GM15510 (cell line): ENCODE measurements around the gene KIAA2012.

Experiments
- POLR2A ChIP-seq: IDR thresholded peaks from 3 replicates; pipeline ENCODE4 v1.6.1; 2011; ENCODE audit warnings: borderline replicate concordance; ENCODE audit not compliant: insufficient read length; ENCODE audit errors: extremely low read depth

The KIAA2012 gene

DNA sequence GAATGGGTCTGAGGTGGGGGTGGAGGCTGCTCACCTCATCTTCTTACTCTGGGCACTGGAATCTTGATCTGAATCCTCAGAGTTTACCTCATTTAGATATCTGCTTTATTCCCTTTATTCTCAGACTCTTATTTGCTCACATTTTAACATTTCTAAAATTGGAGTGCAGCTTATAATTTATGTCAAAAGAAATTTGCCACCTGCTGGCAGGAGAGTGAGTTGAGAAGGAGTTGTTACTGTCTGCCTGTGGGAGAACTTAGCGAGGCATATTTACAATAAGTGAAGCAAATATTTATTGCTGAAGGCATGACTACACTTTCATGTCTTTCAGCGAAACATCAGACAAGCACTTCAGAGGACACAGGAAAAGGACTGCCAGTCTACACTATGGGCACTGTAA lies 16.4 kb upstream of the KIAA2012 start:
- no peak for TF ChIP-seq POLR2A

DNA sequence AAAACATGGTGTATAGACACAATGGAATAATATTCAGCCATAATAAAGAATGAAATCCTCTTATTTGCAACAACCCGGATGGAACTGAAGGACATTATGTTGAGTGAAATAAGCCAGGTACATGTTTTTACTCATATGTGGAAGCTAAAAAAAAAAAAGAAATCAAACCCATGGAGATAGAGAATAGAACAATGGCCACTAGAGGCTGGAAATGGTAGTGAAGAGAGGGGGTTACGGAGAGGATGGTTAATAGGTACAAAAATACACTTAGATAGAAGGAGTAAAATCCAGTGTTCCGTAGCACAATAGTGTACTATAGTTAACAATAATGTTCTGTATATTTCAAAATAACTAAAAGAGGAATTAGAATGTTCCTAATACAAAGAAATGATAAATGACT lies 12.8 kb upstream of the KIAA2012 start:
- no peak for TF ChIP-seq POLR2A

DNA sequence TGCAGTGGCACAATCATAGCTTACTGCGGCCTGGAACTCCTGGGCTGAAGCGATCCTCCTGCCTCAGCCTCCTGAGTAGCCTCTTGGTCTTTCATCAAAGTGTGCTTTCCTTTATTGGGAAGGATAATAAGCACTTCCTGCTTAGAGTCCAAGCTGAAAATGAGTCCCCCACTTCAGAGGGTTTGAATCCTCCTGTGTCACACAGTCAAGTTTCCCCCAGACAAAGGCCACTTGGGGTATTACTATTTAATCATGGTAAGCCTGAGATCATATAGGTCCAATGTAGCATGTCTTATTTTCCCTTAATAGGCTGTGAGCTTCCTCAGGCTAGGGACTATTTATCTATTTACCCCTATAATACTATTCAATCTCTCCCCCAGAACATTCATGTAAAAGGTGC lies 11.4 kb upstream of the KIAA2012 start:
- TF ChIP-seq POLR2A: no peak

DNA sequence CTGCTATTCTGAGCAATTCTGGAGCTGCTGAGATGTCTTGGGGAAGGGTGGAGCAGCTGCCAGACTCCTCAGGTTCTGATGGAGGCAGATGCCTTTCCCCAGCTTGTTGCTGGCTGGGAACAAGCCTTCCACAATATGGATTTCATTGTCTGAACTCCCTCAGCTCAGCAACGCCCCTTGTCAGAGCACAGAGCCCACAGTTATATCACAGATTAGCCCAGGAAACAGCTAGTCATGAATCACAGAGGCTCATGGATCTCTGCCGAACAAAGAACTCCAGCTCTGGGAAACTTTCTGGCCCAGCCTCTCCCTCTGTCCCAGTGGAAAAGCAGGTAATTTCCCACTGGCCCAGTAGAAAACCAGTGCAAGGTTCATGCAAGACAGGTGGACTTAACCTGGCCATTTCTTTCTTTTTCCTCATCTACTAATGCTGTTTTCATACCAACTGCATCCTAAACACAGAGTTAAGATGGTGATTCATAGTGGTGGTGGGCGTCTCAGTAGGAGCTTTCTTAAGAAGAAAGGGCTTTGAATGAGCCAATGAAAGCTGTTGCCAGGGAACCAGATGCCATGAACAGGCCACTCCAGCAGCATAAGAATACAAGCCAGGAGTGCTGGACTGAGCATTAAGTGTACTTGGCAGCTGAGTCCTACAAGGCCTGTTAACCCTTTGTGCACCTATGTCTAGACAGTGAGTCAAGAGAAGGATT lies 8.7 kb upstream of the KIAA2012 start:
- TF ChIP-seq POLR2A: no peak

DNA sequence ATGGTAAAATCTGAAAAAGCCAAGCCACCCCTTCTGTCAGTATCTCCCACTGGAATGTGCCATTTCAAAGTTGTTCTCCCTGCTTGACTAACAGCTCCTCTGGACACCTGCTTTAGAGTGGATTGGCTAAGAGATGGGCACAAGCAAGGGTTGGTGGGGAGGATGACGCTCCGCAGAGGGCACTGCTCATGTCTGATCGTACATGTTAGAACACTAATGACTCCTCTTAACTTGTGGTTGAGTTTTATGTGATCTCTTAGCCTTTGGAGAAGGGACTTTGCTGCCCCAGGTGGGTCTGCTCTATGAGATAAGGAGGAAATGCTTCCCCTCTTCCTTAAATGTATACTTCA lies 8.2 kb upstream of the KIAA2012 start:
- TF ChIP-seq POLR2A: no peak

DNA sequence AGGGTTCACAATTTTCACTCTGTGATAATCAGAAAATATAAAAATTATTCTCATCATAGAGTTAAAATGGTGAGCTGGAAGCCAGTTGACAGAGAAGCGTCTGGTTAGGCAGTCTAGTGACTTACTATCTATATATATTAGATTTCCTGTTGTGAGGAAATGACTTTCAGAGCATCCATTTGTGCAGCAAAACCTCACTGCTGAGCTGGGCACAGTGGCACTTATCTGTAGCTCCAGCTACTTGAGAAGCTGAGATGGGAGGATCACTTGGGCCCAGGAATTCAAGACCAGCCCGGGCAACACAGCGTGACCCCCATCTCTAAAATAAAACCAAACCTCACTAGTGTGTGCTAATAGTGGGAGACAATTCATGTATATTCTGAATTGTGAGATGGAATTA lies 7.2 kb upstream of the KIAA2012 start:
- no peak for TF ChIP-seq POLR2A

DNA sequence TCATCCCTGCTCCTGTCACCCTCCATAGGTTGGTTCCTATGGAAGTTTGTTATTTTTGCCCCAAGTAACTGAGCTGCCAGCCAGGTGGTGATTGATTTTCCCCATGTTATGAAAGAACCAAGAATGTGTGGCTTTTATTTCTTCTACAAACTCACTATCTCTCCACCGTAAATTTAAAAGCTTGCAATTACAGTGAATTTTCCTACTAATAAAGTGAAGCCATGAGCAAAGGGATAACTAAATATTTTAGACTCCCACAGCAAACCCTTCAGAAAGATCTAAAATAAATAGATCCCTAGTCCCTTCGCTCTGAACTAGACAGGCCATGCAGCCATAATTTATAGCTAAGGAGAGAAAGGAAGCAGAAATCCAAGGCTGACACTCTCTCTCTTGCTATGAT lies 6.2 kb upstream of the KIAA2012 start:
- no peak for TF ChIP-seq POLR2A

DNA sequence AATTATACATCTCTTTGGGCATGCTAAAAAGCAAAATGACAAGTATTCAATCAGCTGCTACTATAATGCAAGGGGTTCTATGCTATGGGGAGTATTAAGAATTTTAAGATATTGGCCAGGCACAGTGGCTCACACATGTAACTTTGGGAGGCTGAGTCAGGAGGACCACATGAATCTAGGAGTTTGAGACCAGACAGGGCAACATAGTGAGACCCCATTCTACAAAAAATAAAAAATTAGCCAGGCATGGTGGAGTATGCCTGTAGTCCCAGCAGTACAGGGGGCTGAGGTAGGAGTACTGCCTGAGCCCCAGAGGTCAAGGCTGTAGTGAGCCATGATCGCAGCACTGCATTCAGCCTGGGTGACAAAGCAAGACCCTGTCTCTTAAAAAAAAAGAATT lies 5.5 kb upstream of the KIAA2012 start:
- no peak for TF ChIP-seq POLR2A

DNA sequence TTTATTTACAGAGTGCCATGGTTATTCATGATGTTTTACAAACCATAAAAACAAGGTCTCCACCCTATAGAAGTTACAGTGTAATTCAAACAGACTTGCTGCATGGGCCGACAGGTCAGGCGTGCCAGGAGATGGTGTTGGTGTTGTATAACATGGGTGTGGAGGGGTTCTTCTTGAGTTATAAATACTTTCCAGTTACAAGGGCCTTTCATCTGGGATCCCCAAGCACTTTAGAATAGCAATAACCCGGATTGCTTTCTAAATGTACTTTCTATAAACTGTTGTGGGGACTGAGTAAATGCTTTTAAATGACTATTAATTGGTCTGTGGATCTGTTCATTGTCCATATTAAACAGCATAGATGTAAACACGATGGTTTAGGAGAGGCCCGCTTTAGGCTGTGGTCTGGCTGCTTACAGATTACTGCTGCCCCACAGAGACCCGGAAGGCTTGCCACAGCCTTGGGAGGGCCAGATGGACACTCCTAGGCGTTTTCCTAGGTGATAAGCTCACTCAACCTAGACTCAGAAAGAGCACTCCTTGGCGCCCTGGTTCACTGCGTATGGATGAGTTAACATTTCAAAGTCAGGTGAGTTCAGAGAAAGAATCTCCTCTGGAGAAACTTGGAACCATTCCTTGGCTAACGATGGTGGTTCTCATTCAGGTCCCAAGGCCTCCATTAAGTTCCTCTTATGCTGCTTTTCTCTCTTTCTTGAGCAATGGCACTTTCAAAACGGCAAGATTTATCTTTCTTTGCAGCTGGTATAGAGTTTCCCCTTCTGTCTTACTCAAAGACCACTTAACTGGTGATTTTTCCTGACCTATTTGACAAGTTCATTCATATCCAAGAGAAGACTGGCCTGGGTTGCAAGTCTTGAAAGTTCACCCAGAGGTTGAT lies 3.6 kb upstream of the KIAA2012 start:
- TF ChIP-seq POLR2A: no peak

DNA sequence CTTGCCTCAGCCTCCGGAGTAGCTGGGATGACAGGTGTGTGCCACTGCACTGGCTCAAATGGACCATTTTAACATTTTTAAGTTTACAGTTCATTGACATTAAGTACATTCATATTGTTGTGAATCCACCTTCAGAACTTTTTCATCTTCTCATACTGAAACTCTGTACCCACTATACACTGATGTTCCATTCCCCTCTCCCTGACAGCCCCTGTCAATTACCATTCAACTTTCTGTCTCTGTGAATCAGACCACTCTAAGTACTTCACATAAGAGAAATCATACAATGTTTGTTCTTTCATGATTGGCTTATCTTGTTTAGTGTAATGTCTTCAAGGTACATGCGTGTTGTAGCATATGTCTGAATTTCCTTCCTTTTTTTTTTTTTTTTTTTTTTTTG lies 1.9 kb upstream of the KIAA2012 start:
- no peak for TF ChIP-seq POLR2A

DNA sequence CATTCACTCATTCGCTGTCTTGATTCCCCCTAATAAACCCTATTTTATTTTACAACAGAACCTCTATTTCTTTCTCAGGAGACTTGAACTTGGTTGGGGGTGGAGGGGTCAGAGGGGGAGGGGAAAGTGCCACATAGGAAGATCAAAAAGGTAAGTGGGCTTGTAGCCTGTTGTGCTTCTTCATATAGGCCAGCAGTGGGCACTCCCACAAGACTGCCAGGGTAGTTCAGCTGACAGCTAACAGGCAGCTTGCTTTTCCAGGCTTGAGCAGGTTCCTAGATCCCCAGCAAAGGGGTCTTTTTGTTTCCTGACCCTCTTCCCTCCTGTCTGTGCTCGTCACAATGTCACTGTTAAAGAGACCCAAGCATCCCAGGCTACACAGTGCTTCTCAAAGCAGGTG lies 829 bp upstream of the KIAA2012 start:
- no peak for TF ChIP-seq POLR2A

DNA sequence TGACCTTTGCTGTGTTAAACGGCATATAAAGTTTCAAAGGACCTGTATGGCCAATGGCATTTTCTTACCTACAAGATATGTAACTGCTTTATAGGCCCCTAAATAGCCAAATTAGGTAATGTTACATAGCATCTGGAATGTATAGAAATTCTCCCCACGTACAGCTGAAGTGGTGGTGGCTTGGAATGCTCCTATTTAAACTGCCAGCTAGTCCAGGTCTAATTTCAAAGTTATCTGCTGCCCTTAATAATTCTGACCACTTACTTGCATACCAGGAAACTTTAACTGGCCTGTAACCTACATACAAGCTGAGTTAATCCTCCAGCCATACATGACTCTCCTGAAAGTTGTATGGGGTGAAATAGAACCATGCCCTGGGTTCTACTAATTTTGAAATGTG lies 1.3 kb downstream of the KIAA2012 start:
- TF ChIP-seq POLR2A: no peak

DNA sequence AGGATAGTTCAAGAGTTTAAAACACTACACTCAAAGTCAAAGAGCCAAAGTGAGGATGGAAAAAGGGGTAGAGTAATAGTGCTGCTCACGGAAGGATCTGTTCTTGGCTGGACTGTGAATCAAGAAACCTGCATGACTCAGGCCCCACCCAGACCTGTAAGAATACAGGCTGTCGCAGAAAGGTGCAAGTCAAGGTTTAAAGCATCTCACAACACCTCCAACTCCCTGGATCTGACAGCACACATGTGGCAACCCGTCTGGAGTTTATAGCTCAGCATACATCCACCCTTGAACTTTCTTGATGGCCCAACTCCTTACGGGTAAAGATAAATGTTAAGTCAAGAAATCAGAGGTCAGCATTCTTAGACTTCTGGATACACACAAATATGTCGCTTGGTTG lies 6.3 kb downstream of the KIAA2012 start:
- TF ChIP-seq POLR2A: no peak

DNA sequence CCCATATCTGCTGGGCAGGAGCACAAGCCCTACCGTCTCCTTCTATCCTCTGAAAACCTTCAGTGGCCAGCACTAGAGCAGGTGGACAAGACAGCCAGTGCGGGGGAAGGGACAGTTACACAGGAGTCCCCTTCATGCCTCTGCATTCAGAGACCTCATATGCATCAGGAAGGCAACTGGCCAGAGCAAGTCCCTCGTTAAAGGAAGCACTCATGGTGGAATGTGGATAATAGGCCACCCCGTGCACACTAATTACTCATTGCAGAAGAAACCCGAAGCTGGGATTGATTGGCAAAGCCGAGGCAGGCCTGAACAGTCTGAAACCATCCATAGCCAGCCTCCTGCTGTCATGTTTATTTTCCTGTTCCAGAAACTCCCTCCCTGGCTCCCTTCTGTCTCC lies 11.2 kb downstream of the KIAA2012 start:
- no peak for TF ChIP-seq POLR2A

DNA sequence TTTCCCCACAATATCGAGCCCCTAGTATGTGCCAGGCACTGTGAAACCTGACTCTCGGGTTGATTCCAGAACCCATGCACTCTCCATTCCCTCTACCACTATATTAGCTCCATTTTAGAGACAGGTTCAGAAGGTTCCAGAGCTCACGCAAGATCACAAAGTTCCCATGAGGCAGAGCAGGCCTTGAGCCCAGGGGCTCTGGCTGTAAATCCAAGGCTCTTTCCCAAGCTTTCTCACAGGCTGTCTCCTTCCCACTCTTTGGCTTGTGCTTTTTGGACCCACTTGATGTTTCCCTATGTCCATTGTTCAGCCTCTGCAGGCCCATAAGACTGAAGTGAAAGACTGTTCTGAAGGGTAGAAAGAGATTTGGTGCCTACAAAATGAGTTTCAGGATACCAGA lies 15.7 kb downstream of the KIAA2012 start:
- no peak for TF ChIP-seq POLR2A

DNA sequence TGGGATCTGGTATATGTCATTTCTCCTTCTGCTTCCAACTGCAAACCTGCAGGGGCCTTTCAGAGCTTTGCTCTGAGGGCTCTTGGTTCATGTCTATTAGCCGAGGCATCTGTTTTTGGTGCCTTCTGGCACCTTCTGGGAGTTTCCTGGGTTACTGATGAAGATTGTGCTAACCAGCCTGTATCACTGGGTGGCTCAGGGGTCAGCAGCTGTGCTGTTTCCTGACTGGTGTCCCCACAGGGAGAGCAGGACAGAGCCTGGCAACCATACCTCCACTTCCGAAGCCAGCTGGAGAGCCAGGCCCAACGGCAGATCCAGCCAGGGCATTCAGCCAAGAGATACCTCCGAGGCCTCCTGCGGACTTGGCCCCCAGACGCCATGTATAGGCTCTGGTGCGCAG lies 17.5 kb downstream of the KIAA2012 start:
- no peak for TF ChIP-seq POLR2A

DNA sequence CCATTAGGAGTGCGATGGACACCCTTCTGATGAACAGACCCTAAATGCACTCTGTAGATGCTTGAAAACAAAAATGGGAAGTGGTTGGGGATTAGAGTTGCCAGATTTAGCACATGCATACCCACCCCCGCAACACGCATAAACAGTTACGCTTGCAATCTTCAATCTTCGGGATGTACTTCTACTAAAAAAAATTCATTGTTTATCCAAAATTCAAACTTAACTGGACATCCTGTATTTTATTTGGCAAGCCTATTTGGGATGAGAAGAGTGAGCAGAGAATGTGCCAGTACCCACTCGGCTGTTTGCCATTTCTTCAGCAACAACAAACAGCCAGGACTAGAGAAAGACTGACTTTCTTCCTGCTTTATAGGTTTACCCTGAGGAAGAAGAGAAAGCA lies 18.4 kb downstream of the KIAA2012 start:
- no peak for TF ChIP-seq POLR2A

DNA sequence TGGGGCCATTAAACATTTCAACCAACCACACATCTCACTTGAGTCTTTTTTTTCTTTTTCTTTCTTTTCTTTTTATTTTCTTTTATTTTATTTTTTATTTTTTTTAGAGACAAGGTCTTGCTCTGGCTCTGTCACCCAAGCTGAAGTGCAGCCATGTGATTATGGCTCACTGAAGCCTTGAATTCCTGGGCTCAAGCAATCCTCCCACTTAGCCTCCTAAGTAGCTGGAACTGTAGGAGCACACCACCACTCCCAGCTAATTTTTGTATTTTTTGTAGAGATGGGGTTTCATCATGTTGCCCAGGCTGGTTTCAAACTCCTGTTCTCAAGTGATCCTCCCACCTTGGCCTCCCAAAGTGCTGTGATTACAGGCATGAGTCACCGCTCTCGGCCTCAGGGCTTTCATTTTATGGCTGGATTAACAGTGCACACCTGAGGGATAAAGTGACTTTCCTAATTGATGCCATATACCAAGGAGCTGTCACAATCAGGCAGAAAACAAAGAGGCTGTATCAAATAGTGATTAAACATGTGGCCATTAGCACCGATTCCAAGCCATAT lies 21.5 kb downstream of the KIAA2012 start:
- TF ChIP-seq POLR2A: no peak
